Measurements from ENCODE around the gene PRKAA1.
"Not testable (repeated sequence)": the region's sequence is repeated elsewhere in the genome, so short reads cannot be mapped to it uniquely, and the experiment has no call there.

The PRKAA1 gene

GRCh38 chr5:40734986-40735385, 63.2 kb downstream of the PRKAA1 start:
- in situ Hi-C loops (cut with MboI; ENCODE audit: low sequenced_read_pairs): no loop called here

- in situ Hi-C loops (cut with MboI; ENCODE audit: low sequenced_read_pairs): no loop called here
These were observed 64.2 kb downstream of the PRKAA1 start for GRCh38 chr5:40733879-40734563.

DNA sequence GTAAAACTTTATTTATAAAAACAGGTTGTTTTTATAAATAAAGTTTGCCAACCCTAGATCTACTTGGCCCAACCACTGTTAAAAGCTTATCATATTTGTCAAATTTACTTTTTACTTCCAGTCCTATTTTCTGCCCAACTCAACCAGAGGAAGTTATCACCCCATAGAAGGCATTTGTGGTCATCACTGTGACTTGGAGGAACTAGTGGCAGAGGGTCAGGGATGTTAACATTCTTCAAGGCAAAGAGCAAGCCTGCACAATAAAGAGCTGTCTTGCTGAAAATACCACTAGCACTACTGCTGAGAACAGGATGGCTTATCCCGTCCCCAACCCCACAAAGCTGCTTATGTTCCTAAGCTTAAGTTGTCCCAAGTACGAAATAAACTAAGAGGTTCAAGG, 64.7 kb downstream of the PRKAA1 start:
- in situ Hi-C loops (cut with MboI; ENCODE audit: low sequenced_read_pairs): no loop called here

- in situ Hi-C loops (cut with MboI; ENCODE audit: low sequenced_read_pairs): not testable (repeated sequence)
These were observed 75.7 kb downstream of the PRKAA1 start for GRCh38 chr5:40722497-40722911.

DNA sequence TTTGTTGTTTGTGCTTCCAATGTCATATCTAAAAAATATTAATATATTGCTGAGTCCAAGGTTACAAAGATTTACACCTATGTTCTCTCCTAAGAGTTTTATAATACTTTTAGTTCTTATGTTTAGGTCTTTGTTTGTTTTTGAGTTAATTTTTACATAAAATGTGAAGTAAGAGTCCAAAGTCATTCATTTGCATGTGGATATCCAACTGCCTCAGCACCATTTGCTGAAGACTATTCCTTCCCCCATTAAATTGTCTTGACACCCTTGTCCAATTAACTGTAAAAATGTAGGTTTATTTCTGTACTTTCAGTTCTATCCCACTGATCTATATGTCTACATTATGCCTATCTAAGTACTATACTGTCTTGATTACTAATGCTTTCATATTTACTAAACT, 78.1 kb downstream of the PRKAA1 start:
- in situ Hi-C loops (cut with MboI; ENCODE audit: low sequenced_read_pairs): no loop called here

- in situ Hi-C loops (cut with MboI; ENCODE audit: low sequenced_read_pairs): no loop called here
These were observed 80.9 kb downstream of the PRKAA1 start for GRCh38 chr5:40717281-40717680.

DNA sequence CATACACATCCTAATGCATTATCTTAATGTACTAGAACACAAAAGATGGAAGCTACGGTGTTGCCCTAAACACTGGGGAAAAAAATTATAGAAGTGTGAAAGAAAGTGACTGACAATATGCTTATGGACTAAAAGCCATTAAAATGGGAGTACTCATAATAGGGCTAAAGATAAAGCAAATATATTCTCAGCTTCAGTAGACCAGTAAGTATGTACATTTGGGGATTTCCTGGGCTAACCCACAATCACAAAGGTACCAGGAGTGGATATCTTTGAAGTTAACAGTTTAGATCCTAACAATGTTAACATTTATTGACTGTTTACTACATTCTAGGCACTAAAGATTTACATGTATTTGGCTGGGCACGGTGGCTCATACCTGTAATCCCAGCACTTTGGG, 81.6 kb downstream of the PRKAA1 start:
- in situ Hi-C loops (cut with MboI; ENCODE audit: low sequenced_read_pairs): no loop called here

DNA sequence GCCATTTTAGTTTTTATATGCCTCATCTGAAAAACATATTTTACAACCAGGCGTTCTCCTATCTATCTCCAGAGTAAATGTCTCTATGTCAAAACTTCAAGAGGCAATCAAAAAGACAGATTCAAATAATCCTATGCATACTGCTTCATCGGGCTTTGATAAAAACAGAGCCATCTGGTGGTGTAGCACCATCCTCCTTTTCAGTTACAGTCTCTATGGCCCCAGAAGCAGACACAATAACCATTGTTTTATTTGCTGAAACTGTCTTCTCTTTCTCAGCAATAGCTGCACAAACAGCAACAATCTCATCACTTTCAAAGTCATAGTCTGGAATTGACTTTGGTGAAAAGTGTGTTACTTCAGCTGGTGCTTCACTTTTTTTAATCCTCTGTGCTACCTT, 82.2 kb downstream of the PRKAA1 start:
- in situ Hi-C loops (cut with MboI; ENCODE audit: low sequenced_read_pairs): no loop called here

DNA sequence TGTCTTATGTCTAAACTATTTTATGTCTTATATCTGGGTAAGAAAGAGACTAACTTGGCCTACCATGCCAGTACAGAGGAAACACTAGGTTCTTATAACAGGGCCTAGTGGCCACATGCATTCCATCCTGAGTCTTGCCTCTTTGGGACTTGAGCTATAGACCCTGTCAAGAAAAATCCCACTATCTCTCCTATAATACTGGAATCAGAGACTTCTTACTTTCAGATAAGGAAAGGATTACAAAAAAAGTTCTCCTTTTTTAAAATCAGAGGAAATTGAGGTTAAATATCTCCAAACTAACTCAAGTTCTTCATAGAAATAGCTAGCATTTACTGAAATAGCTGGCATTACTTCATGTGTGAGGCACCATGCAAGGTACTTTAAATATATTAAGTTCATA, 84.2 kb downstream of the PRKAA1 start:
- in situ Hi-C loops (cut with MboI; ENCODE audit: low sequenced_read_pairs): no loop called here

DNA sequence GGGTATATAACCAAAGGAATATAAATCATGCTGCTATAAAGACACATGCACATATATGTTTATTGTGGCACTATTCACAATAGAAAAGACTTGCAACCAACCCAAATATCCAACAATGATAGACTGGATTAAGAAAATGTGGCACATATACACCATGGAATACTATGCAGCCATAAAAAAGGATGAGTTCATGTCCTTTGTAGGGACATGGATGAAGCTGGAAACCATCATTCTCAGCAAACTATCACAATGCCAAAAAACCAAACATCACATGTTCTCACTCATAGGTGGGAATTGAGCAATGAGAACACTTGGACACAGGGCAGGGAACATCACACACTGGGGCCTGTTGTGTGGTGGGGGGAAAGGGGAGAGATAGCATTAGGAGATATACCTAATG, 87.6 kb downstream of the PRKAA1 start:
- in situ Hi-C loops (cut with MboI; ENCODE audit: low sequenced_read_pairs): not testable (repeated sequence)

Data from hTERT RPE-1 (cell line).